GM19452 (cell line): Measurements from ENCODE around the gene ITPRIP.

Experiments used
- ATAC-seq: cut with Tn5 transposase; IDR thresholded peaks from one replicate; pipeline ENCODE4 v1.9.1; 2021; ENCODE audit not compliant: unreplicated experiment

ITPRIP gene

DNA sequence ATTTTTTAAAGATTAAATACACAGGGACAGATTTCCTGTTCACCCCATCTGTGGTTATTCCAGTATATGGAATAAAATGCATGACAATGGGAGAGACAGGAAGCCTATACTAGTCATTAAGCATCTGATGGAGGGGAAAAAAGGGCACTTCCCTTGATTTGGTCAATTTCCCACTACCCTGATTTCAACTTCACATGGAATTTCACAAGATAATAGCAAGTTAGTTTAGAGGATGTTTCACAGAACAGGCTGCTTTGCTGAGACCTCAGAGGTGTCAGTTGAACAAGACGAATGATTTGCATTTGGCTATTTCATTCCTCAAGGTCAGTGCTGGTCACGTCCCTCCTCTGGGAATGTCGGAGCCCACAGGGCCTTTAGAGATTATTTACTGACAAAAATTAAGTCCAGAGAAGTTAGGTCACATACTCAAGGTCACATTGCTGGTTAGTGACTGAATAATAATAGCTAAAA is 4.7 kb upstream of the ITPRIP start:
- no peak for ATAC-seq

DNA sequence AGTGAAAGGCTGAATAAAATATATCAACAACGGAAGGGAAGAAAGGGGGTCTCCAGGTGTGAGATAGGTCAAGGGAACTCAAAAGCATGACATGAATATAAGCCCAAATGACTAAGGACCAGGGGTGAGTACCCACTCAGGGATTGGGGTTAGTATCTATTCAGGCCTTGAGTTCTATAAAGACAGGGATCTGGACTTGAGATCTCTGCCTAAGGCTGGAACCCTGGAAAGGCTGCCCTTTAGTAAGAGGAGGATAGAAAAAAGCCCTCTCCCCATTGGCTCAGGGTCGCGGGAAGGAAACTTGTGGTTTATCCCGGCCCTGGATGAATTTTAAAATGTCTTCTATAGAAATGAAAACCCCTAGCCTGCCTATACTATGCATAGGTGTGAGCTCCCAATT is 2.4 kb upstream of the ITPRIP start:
- no peak for ATAC-seq

DNA sequence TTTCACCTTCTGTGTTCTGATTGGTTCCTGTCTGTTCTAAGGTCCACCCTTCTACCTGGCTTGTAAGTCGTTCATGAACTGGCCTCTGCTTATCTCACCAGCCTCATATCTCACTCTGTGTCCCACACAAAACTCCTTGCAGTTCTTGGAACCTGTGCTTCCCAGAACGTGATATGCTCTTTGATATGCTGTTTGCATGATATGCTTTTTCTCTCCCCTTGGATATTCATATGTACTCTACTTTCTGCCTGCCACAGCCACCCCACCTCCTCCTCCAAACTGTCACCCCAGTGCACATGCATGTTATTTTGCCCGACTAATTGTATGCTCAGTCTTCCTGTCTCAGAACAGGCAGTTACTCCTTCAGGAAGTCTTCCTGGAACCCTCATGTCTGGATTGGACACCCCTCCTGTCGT is 1.9 kb upstream of the ITPRIP start:
- no peak for ATAC-seq

DNA sequence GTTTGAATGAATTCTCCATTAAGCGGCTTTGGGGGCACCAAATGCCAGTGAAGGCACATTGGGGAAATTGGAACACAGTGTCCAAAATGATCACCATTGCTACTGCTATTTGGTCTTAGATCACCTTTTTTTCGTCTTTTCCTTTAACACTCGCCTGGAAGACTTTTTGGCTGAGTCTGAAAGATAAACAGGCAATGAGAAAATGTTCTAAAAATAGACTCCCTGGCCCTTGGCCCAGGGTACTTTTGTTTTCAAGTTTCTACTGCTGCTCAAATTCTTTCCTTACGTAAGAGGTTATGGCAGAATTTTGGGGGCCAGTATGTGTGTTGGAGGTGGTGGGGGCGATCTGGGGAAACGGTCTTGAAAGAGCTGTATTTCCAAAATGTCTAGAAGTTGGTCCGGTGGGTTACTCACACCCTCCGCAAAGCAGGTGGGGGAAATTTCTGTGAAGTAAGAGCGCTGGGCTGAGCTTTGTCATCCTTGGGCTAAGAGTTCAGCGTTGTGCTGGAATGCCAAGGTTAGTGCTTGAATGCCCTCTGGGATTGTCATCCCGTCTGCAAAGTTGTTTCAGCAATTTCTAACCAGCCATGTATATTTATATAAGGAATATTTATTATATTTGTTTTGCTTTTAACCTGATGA is 1.3 kb upstream of the ITPRIP start:
- no peak for ATAC-seq

DNA sequence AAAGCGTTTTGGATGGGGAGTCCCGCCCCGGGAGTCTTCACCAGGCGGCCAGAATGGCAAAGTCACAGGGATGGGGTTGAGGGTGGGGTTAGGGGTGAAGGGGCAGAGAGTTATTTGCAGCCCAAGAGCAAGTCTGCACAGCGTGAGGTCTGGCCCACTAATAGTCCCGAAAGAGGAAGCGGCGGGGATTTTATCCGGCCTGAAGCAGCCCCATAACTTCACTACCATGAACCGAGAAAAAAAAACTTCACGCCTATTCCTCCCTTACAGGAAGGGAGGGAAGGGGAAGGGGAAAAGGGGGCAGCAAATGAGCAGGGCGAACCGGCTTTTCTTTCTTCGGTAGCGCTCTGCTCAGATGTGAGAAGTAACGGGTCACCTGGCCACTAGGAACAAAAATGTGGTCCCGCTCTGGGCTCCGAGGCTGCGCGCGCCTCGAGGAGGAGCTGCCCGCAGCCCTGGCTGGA is 712 bp downstream of the ITPRIP start:
- ATAC-seq = peak; percentile 45

DNA sequence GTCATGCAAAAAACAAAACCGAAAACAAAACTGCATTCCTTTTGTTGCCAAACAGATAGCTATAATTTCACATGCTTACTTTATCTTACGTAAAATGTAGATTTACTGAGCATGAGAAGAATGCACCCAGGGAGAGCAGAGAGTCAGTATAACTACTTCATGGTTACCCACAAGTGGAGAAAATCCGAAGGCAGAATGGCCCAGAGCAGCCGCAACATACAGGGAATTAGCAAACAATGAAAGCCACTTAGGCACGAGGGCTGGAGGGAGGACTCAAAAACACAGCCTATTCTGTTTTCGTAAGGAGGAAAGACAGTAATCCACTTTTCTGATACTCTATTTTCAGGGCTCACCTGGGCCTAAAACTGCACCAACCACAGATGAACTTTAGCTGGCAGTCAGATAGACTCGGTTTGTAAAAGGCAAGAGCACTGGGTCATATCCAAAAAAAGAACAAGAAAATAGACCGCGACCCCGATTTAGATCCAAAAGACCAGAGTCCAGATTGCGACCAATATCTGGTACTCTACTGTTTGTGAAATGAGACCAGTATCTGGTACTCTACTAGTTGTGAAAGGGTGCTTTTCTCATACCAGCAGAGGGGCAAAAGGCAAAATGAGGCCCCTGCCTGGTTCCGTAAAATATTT is 1.3 kb downstream of the ITPRIP start:
- peak; percentile 10 for ATAC-seq

DNA sequence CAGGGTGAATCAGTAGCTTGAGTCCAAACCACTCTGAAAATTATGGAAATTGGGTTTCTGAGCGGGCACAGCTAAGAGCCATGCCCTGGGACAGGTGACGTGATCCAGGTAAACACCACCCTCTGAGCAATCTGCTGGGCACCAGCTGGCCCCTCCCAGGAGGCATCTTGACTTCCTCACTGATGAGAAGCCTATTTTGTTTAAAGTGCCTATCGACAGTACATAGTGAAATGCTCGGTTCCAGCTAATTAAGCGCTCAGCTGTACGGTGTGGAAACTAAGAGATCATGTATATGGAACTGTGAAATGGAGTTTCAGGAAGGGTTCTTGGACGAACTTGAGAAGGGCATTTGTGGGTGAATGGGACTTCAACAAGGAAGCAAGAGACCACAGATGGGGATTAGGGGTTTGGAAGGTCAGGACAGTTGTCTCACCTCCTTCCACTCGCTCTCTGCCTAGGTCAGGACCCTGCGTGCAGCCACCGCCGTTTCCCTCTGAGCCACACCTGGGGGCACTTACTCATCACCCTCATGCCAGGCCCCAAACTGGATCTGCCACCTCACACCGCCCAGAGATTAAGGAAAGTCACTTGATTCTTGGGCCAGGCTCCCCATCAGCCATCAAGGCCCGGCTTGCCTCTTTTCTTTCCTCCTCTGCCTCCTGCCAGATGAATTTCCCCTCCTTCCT is 3.2 kb downstream of the ITPRIP start:
- ATAC-seq = no peak

DNA sequence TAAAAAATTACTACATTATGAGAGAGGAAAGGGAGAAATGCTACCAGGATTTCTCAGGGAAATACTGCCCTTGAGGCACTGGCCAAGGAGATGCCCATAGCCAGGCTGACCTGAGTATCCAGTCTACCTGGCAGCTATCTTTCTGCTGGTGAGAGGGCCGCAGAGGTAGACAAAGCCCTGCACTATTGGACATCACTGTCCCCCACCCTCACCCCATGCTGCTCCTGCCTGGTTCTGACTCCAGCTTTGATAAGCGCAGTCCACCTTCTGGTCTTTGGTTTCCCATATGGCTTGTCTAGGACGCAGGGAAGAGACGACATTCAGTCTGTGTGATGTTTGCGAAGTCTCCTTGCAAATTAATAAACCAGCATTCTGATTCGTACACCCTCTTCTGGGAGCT is 3.7 kb downstream of the ITPRIP start:
- no peak for ATAC-seq

DNA sequence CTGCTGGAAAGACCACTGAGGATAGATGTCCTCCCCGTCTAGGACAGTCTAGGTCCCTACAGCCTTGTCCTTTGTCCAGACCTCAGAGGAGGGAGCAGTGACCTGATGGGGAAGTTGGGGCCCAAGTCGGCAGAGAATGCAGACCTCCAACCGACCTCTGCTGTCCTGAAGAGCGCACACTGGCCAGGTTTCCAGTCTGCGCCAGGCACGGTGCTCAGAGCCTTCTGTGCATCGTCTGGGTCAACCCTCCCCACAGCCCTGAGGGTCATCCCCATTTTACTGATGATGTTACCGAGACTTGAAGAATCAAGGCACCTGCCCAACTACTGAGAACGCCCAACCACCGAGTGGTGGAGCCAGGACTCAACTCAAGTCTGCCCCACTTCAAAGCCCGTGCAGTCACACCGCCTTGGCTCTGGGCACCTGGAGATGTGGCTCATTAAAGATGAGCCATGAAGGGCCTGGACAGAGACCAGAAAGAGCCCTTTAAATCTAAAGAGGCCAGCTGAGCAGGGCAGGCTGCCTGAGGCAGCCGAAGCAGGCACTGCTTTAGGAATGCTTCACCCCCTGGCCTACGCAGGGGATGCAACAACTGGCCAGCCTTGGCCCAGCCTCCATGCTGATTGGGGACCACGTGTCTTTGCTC is 4.4 kb downstream of the ITPRIP start:
- ATAC-seq = no peak

DNA sequence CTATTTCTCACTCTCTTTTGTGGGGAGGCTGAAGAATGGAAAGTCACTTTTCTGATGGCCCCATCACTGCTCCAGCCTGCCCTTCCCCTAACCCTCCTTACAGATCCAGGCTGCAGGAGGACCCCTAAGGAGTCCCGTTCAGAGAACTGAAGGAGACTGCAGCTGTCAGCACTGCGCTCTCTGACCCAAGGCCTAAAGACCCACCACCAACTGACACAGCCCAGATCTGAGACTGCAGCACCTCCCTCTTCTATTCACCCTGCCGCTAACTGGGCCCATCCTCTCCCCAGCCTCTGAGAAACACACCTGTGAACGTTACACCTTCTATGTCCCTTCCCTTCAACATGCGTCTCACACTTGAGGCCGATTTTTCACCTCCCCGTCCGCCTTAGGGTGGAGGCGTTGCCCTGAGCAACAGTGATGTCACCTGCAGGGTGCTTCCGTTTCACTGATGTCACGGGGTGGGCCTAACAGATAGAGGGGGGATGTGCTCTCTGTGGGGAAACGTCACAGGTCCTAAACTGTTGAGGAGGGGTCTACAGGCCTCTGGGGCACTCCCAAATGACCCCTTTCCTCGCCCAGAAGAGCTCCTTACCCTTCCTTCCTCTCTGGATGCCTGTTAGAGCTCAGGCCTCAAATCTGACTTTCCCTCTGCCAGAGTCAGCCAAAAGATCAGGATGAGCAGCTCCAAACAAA is 5.1 kb downstream of the ITPRIP start:
- ATAC-seq = no peak

DNA sequence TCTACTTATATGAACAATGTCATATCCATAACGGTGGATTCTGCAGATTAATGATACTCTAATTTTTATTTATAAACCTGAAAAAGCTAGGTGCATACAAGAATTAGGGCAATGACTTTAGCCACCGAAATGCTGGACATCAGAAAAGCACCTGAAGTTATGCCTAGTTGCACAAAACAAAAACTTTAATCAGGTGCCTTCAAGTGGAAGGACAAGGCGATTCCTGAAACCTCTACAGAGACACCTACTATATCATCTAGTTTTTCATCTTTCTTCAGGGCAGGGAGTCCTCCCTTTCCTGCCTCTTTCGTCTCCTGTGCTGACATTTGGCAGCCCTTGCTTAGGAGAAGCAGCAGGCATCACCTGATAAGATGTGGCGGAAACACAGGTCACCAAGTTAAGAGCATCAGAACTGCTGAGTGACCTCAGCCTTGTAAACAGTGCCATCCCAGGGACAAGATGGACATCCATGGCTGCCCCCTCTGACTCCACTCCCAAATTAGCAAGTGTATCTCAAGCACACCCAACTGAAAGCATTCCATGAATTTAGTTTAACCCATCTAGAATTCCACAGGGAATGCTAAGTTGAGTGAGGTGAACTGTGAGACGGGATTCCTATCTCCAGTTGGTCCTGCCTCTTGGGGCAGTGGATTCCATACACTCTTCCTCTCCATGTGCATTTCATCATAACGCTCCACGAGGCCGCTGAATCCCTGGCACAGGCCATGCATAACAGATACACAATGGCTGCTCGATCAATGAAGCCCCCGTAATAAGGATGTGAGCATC is 5.8 kb downstream of the ITPRIP start:
- no peak for ATAC-seq

DNA sequence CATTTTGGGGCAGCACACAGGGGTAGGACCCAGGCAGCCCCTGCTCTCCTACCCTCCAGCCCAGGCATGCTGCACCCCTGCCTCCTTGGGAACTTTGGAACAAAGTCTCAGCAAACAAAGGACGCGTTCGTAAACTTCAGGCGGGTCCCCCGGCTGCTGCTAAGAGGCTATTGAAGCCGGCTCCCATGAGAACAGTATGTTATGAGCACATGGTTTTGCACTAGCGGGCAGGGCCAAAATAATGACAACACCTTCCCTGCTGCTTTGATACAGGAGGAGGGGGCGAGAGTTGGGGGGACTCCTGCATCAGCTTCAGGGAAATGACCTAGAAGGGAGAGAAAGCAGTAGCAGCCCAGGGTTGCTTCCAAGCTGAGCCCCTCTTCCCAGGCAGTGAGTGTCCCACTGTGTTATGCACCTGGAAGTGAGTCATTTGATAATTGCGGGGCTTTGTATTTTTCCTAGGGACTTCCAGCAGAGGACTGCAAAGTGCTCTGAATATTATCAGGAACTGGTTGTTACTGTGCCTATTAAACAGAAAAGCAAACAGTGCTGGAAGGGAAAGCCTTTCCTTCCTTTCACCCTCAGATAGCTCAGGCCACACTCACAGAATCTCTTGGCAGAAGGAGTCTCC is 6.9 kb downstream of the ITPRIP start:
- no peak for ATAC-seq

DNA sequence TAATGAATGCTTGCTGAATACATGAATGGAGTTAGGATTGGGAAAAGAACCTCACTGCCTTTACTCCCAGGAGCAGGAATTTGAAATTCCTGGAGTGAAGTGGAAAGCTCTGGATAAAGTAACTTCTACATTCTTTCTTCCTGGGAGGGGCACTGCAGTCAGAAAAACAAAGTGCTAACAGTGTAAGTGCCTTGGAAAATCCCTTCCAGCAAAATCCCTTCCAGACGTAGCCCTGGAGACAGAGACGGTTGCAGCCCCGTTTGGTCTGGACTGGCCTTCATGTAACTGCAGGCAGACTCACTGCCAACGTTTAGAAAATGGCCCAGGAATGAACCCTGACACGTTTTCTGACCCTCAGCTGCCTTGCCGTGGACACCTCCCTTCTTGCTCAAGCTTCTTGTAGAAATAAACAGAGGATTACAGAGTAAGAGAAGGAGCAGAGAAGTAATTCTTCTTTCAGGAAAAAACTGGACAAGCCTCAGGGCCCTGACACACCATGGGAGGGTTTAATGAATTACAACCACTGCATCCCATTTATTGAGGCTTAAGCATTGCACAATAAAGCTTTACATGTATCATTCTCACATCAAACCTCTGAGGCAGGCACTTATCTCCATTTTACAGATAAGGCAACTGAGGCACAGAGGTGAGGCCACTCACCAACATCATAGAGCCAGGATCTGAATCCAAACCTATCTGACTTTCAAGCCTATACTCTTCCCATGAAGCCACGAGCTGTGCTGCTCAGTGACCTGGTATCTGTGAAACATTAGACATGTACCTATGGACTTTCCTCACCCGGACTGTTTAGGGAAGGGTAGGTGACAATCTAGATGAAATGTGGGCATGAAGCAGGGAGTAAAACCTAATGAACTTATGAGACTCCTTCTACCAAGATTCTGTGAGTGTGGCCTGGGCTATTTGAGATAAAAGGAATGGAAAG is 7.8 kb downstream of the ITPRIP start:
- ATAC-seq = no peak

DNA sequence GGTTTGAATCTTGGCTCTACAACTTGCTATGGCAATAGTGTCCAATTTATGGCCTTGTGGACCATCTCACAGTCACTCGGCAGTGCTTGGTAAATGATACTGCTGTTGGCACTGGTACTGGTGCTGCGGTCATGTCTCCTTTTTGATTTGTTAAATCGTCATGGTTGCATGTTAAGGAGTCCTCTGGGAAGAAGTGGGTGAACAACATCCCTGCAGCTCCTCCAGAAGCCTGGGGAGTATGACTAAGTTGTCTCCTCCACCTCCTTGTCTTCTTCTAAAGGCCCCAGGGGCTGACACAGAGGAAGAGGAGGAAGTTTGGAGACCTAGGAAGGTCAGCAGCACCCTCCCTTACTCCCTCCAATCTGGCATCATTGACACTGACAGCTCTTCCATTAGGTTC is 8.5 kb downstream of the ITPRIP start:
- no peak for ATAC-seq

DNA sequence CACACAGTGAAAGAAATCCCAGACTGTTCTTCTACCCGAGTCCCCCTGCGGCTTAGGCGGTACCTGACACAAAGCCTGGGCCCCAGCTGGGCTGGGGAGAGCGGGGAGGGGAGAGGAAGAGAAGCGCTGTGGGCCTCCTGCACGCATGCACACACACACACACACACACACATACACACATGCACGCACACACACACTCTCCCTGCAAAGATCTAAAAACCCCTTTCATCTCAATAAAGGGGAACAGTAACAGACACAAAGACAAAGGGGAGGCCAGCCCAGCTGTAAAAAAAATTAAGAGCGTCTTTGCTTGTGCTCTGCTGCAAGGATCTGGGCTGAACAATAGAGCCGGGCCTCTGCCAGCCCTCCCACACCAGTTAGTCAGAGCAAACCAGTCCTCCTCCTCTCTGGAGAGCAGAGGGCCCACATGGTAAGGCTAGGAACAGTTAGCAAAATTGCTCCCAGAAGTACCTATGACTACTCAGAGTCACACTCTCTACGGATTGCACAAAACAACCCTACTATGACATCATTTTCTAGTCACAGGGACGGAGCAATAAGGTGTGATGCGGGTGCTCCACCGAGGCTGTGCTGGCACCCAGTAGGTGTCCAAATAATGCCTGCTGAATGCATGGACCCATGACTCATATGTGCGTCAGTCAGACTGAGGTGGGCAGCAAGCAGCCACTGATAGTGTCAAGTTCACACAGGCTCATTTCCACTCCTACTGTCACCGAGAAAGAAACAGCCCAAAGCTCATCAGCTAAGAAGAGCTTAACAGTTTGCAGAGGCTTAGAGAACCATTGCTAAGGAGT is 9.2 kb downstream of the ITPRIP start:
- ATAC-seq = no peak

DNA sequence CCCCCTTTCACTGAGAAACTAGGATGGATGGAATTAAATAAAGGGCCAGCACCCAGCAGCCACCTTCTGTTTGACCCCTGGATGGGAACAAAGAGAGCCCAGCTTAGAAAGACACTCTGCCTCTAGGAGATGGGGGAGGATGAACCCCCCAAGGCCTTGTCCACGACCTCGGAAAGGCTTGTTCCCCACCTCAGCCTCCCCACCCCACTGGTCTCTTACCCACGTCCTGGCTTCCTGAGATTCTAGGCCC is 9.7 kb downstream of the ITPRIP start:
- ATAC-seq = no peak

DNA sequence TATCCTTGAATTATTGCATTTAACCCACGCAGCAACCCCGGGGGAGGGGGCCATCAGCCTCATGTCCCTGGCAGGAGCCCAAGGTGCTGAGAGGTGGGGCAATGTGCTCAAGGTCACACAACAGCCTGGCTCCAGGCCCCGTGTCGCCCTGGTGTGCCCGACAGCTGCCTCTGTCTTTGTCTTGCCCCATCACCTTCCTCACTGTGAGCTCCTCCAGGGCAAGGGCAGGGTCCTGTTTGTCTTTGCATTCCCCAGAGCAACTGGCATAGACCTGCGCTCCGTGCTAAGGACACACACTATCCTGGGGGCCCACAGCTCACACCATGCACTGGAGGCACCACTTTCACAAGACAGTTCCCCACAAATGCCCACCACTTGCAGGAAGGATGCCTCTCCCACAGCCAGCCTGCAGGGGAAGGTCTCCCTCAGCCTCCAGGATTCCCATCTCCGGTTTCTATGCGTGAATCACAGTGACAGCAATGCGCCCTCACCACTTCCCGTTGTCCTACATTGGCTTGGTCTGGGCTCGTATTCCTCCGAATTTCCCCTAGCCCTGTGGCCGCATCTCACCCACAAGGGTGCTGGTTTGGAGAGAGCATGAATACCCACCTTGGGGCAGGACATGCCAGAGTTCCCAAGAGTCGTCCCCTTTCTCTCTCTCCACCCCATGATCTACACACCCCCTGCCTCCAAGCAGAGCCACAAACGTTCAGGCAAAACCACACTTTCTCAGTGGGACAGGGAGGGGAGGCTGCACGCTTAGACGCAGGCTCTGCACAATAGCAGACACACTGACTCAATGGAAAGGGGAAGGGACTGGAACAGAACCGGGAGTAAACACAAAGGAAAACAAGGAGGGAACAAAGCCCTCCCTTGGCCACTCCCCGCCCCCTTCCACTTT is 10.3 kb downstream of the ITPRIP start:
- ATAC-seq = no peak
